ENCODE measurements around the gene TP53. TPM values are rescaled to one million over a fixed set of nuclear protein-coding genes. Genes with fewer than 3 reads are reported as not detected.

Gene TP53
- total RNA-seq, 1 experiment from 2014 or later, result 9.2 TPM

DNA sequence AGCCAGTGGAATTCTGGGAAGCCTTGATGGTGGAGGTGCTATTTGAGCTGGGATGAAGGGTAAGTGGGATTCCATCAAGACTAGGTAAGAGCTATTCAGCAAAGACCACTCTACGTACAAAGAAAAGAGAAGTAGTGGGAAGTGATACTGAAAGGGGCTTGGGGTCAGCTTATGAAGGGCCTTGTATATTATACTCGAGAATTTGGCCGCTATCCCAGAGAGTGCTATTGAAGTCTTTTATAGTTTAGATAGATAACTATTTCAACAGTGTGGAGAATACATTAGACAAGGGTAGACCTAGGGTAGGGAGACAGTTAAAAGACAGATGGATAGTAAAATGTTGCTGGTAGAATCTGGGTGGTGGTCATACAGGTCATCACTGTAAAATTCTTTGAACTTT is 40.6 kb upstream of the TP53 start:
- H3K9me3 Mint-ChIP-seq (ENCODE audit: unreplicated experiment), result no peaks in the 10 kb centered on the region
- TF ChIP-seq, protein P1, sequence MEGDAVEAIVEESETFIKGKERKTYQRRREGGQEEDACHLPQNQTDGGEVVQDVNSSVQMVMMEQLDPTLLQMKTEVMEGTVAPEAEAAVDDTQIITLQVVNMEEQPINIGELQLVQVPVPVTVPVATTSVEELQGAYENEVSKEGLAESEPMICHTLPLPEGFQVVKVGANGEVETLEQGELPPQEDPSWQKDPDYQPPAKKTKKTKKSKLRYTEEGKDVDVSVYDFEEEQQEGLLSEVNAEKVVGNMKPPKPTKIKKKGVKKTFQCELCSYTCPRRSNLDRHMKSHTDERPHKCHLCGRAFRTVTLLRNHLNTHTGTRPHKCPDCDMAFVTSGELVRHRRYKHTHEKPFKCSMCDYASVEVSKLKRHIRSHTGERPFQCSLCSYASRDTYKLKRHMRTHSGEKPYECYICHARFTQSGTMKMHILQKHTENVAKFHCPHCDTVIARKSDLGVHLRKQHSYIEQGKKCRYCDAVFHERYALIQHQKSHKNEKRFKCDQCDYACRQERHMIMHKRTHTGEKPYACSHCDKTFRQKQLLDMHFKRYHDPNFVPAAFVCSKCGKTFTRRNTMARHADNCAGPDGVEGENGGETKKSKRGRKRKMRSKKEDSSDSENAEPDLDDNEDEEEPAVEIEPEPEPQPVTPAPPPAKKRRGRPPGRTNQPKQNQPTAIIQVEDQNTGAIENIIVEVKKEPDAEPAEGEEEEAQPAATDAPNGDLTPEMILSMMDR (IDR thresholded peaks at IDR 0.05; ENCODE audit: insufficient read depth in 1 of 2, low read depth in 1 of 2, low read length in 1 of 2, severe bottlenecking in 1 of 2, unreplicated experiment in 1 of 2), result no peak
- peaks cover 6% of the 10 kb centered on the region for H3K27me3 Mint-ChIP-seq (ENCODE audit: insufficient read depth, unreplicated experiment)
- H3K4me3 Mint-ChIP-seq (ENCODE audit: unreplicated experiment), result no peak overlapping the region
- intact Hi-C loops (cut with micrococcal nuclease; ENCODE audit: unreplicated experiment), result no loop called here
- DNase-seq, result no peak
- H3K4me3 ChIP-seq (ENCODE audit: low read depth, low read length), result no peak overlapping the region
- H3K4me1 Mint-ChIP-seq (ENCODE audit: low read depth, unreplicated experiment), result no peaks in the 10 kb centered on the region
- no peaks in the 10 kb centered on the region for H3K36me3 ChIP-seq (ENCODE audit: control insufficient read depth, insufficient read depth, low read length)
- H3K27me3 ChIP-seq (replicated peaks; ENCODE audit: control insufficient read depth, insufficient read depth, low read length), result no peaks in the 10 kb centered on the region
- no peaks in the 10 kb centered on the region for H3K36me3 Mint-ChIP-seq (ENCODE audit: insufficient read depth, unreplicated experiment)
- CTCF ChIA-PET, result no interaction called here
- no peak overlapping the region for H3K27ac Mint-ChIP-seq (ENCODE audit: unreplicated experiment)
- H3K4me1 ChIP-seq, result no peaks in the 10 kb centered on the region
- no TSS peak for BruUV-seq (replicated peaks)
- H3K9me3 ChIP-seq, result no peaks in the 10 kb centered on the region
- POLR2A ChIA-PET, result no interaction called here

DNA sequence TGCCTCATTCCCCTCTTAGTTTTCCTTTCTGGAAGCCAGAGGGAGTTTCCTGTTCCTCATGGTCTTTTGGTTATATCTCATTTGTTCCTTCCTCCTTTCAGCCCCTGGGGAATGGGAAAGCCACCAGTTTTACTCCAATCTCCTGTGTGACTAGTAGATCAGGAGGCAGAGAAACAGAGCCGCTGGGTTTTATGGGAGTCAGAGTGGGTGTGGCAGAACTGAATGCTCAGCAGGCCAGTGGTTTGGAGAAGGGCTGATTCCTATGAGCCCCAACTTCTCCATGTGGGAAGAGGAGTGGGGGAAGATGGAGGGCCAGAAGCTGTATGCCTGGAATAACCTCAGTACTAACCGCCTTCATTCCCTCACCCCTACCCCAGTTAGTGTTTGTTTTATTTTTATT is 34.3 kb upstream of the TP53 start:
- Histone ChIP-seq H3K36me3 (ENCODE audit: control insufficient read depth, insufficient read depth, low read length) (no peaks in the 10 kb centered on the region), H3K4me1 (no peaks in the 10 kb centered on the region), H3K27me3 (replicated peaks; ENCODE audit: control insufficient read depth, insufficient read depth, low read length) (no peaks in the 10 kb centered on the region), H3K4me3 (ENCODE audit: low read depth, low read length) (no peak overlapping the region), H3K9me3 (no peaks in the 10 kb centered on the region)
- peaks cover 6% of the 10 kb centered on the region for H3K27me3 Mint-ChIP-seq (ENCODE audit: insufficient read depth, unreplicated experiment)
- TF ChIP-seq, protein P1 (IDR thresholded peaks at IDR 0.05; ENCODE audit: insufficient read depth in 1 of 2, low read depth in 1 of 2, low read length in 1 of 2, severe bottlenecking in 1 of 2, unreplicated experiment in 1 of 2), result no peak
- no peaks in the 10 kb centered on the region for H3K36me3 Mint-ChIP-seq (ENCODE audit: insufficient read depth, unreplicated experiment)
- no peak overlapping the region for H3K4me3 Mint-ChIP-seq (ENCODE audit: unreplicated experiment)
- CTCF ChIA-PET, result no interaction called here
- POLR2A ChIA-PET, result no interaction called here
- no peaks in the 10 kb centered on the region for H3K4me1 Mint-ChIP-seq (ENCODE audit: low read depth, unreplicated experiment)
- DNase-seq, result no peak
- BruUV-seq (replicated peaks), result no TSS peak
- H3K9me3 Mint-ChIP-seq (ENCODE audit: unreplicated experiment), result no peaks in the 10 kb centered on the region
- intact Hi-C loops (cut with micrococcal nuclease; ENCODE audit: unreplicated experiment), result no loop called here
- H3K27ac Mint-ChIP-seq (ENCODE audit: unreplicated experiment), result no peak overlapping the region

DNA sequence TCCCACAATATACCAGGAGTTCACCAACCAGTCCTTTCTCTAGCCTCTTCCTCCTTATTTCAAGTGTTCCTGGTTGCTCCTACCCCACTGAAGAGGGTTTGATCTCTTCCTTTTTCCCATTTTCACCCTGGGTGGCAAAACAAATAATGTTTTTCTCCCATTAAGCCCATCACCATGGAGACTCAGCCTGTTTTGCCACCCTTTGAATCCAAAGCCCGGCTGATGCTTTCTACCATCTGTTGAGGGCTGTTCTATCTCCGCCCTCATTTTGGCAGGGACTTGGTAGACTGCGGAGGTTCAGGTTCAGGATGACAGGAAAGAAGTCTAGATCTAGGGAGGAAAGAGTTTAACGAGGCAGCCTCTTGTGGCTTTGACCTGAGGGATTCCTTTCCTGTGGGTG is 32.8 kb upstream of the TP53 start:
- BruUV-seq (replicated peaks), result no TSS peak
- Histone ChIP-seq H3K27me3 (replicated peaks; ENCODE audit: control insufficient read depth, insufficient read depth, low read length) (no peaks in the 10 kb centered on the region), H3K9me3 (no peaks in the 10 kb centered on the region), H3K36me3 (ENCODE audit: control insufficient read depth, insufficient read depth, low read length) (no peaks in the 10 kb centered on the region), H3K4me3 (ENCODE audit: low read depth, low read length) (no peak overlapping the region), H3K4me1 (no peaks in the 10 kb centered on the region)
- intact Hi-C loops (cut with micrococcal nuclease; ENCODE audit: unreplicated experiment), result no loop called here
- no peaks in the 10 kb centered on the region for H3K9me3 Mint-ChIP-seq (ENCODE audit: unreplicated experiment)
- H3K4me1 Mint-ChIP-seq (ENCODE audit: low read depth, unreplicated experiment), result no peaks in the 10 kb centered on the region
- no peak overlapping the region for H3K4me3 Mint-ChIP-seq (ENCODE audit: unreplicated experiment)
- ChIA-PET POLR2A (interaction anchor here (0.6 kb wide), 1 partner anchor 212 kb away, joined by 4 read pairs; the partner anchor contains the start of gene CNTROB), CTCF (no interaction called here)
- H3K27ac Mint-ChIP-seq (ENCODE audit: unreplicated experiment), result no peak overlapping the region
- no peak for DNase-seq
- H3K27me3 Mint-ChIP-seq (ENCODE audit: insufficient read depth, unreplicated experiment), result peaks cover 4% of the 10 kb centered on the region
- TF ChIP-seq, protein P1 (IDR thresholded peaks at IDR 0.05; ENCODE audit: insufficient read depth in 1 of 2, low read depth in 1 of 2, low read length in 1 of 2, severe bottlenecking in 1 of 2, unreplicated experiment in 1 of 2), result no peak
- no peaks in the 10 kb centered on the region for H3K36me3 Mint-ChIP-seq (ENCODE audit: insufficient read depth, unreplicated experiment)
